ENCODE measurements around the gene GPC2. TPM values are rescaled to one million over a fixed set of nuclear protein-coding genes. Genes with fewer than 3 reads are reported as not detected.

Gene GPC2
- total RNA-seq, 1 donor from 2014 or later, result 65.2 TPM

DNA sequence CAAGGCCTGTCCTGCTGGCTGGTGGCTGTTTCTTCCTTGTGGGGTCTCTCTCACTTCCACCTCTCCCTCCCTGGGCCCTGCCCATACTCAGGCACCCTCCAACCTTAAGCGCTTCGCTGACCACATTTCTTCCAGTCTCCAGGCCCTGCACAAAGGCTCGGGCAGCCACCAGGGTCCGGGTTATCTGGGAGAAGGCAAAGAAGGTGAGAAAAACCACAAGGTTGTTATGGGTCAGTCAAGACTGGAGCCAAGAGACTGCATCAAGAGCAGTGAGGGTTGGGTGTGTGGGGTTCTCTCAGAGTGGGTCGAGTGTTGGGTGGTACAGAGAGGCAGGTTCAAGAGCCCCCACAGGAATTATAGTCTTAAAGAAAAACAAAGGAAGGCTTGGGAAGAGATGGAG, 2.6 kb downstream of the GPC2 start:
- Mint-ChIP-seq H3K36me3 (ENCODE audit: insufficient read depth) (peaks cover 14% of the 10 kb centered on the region), H3K4me1 (ENCODE audit: low read depth) (peaks cover 16% of the 10 kb centered on the region), H3K27ac (no peak overlapping the region), H3K4me3 (ENCODE audit: low read depth) (peak overlapping the region; percentile 73), H3K27me3 (peaks cover 6% of the 10 kb centered on the region), H3K9me3 (ENCODE audit: low read depth) (no peaks in the 10 kb centered on the region)
- TF ChIP-seq, protein P1, sequence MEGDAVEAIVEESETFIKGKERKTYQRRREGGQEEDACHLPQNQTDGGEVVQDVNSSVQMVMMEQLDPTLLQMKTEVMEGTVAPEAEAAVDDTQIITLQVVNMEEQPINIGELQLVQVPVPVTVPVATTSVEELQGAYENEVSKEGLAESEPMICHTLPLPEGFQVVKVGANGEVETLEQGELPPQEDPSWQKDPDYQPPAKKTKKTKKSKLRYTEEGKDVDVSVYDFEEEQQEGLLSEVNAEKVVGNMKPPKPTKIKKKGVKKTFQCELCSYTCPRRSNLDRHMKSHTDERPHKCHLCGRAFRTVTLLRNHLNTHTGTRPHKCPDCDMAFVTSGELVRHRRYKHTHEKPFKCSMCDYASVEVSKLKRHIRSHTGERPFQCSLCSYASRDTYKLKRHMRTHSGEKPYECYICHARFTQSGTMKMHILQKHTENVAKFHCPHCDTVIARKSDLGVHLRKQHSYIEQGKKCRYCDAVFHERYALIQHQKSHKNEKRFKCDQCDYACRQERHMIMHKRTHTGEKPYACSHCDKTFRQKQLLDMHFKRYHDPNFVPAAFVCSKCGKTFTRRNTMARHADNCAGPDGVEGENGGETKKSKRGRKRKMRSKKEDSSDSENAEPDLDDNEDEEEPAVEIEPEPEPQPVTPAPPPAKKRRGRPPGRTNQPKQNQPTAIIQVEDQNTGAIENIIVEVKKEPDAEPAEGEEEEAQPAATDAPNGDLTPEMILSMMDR (IDR thresholded peaks at IDR 0.05; ENCODE audit: unreplicated experiment), result no peak
- no peak for DNase-seq (ENCODE audit: low spot score, unreplicated experiment)

DNA sequence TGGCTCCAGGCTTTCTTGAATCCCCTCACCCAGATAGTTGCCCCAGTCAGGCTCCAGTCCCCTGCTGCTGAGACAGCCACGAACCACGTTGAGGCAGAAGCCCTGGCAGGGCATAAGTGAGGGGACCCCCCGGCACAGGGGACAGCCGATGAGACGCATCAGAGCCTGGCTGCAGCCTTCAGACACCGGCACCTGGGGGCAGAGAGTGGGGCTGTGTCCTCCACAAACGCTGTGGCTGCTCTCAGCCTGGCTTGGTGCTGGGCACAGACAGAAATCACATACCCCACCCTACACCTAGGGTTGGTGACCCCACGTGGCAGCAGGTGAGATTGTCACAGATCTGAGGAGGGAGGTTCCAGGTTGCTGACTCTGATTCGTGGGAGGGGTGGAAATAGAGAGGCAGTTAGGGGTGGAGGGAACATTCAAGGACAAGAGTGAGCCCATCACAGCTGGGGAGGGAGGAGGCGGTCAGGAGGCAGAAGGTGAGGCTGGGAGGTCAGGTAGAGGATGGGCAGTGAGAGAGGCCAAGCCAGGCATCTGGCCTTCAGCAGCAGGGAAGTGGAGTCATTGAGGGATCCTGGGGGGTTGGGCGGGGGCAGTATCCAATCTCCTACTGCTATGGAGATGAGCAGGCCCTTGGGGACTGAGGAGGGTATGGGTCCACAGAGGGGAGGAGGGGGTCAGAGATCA, 3.2 kb downstream of the GPC2 start:
- no peak for DNase-seq (ENCODE audit: low spot score, unreplicated experiment)
- H3K4me1 Mint-ChIP-seq (ENCODE audit: low read depth), result peaks cover 16% of the 10 kb centered on the region
- peaks cover 9% of the 10 kb centered on the region for H3K27me3 Mint-ChIP-seq
- H3K9me3 Mint-ChIP-seq (ENCODE audit: low read depth), result no peaks in the 10 kb centered on the region
- H3K27ac Mint-ChIP-seq, result no peak overlapping the region
- H3K36me3 Mint-ChIP-seq (ENCODE audit: insufficient read depth), result peaks cover 14% of the 10 kb centered on the region
- TF ChIP-seq, protein P1 (IDR thresholded peaks at IDR 0.05; ENCODE audit: unreplicated experiment), result no peak
- no peak overlapping the region for H3K4me3 Mint-ChIP-seq (ENCODE audit: low read depth)

DNA sequence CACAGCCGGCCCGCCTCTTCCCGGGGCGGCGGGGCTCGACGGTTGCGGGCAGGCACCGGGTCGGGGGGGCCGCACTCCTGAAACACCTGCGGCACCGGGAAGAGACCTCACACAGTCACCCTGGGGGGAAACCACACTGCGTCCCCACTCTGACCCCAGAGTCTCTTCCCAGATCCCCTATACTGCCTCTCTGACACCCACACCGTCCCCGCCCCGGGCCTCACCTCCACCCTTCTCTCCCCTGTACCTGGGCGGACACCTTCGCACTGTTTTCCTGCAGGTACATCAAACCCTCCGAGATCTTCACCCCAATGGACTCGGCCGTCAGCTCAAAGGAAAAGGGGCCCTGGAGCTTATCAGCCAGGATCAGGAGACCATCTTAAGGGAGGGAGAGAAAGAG, 5.3 kb downstream of the GPC2 start:
- Mint-ChIP-seq H3K4me1 (ENCODE audit: low read depth) (peaks cover 36% of the 10 kb centered on the region), H3K27ac (no peak overlapping the region), H3K9me3 (ENCODE audit: low read depth) (no peaks in the 10 kb centered on the region), H3K27me3 (peaks cover 29% of the 10 kb centered on the region), H3K4me3 (ENCODE audit: low read depth) (peak overlapping the region; percentile 27), H3K36me3 (ENCODE audit: insufficient read depth) (peaks cover 14% of the 10 kb centered on the region)
- TF ChIP-seq, protein P1 (IDR thresholded peaks at IDR 0.05; ENCODE audit: unreplicated experiment), result no peak
- DNase-seq (ENCODE audit: low spot score, unreplicated experiment), result no peak

DNA sequence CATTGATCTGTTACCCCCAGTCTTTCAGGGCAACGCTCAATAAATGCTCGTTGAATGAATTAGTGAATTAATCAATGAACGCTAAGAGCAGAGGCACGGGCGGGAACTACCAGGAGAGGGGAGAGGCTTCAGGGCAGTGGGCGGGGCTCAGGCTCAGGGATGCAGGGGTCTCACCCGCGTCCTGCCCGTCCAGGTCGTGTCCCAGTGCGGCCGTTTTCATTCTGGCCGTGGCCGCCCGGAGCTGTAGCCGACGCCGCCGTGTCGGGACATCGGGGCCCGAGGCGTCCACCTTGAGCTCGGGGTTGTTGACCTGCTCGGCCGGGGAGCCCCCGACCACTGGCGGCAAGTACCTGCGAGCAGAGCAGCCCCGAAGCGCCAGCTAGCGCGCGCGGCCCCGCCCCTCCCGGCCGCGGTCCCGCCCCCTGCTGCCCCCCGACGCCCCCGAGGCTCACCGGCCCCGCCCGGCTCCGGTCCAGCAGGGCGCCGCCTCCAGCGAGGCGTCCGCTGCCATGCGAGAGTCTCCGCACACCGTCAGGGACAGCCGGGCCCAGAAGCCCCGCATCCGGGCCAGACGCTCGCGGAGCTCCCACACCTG, 6.0 kb downstream of the GPC2 start:
- peaks cover 36% of the 10 kb centered on the region for H3K4me1 Mint-ChIP-seq (ENCODE audit: low read depth)
- H3K9me3 Mint-ChIP-seq (ENCODE audit: low read depth), result no peaks in the 10 kb centered on the region
- H3K4me3 Mint-ChIP-seq (ENCODE audit: low read depth), result peak overlapping the region; percentile 58
- H3K27me3 Mint-ChIP-seq, result peaks cover 36% of the 10 kb centered on the region
- H3K27ac Mint-ChIP-seq, result peak overlapping the region; percentile 59
- peaks cover 14% of the 10 kb centered on the region for H3K36me3 Mint-ChIP-seq (ENCODE audit: insufficient read depth)
- TF ChIP-seq, protein P1 (IDR thresholded peaks at IDR 0.05; ENCODE audit: unreplicated experiment), result no peak
- peak; percentile 30 for DNase-seq (ENCODE audit: low spot score, unreplicated experiment)

DNA sequence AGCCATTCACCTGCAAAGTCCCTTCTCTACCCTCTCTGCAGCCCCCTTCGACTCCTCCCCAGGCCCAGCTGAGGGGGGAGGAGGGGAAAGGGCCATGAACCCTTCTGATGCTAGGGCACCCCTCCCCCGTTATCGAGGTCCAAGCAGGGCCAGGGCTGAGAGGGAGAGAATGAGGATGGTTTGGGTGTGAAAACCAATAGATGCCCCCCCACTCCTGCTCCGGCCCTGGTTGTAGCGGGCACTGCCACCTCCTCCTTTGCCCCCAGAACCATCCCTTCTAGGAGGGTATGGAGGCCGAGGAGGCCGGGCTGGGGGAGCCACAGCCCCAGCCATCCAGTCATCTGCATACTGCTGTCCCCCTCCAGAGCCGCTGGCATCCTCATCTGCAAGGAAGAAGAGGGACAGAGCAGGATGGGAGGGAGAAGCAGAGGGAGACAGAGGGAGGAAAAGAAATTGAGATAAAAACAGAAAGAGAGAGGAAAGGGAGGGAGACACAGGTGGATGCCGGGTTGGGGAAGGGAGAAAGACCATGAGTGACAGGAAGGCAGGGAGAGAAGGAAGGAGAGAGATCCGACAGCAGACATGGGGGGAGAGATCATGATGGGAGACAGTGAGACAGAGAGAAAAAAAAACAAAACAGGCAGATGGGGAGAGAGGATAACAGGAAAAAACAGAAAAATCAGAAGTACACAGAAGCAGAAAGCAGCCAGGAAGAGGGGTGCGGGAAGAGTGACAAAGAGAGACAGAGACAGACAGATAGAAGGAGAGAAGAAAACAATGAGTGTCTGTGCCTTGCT, 6.9 kb downstream of the GPC2 start:
- H3K36me3 Mint-ChIP-seq (ENCODE audit: insufficient read depth), result peaks cover 11% of the 10 kb centered on the region
- no peak overlapping the region for H3K27ac Mint-ChIP-seq
- DNase-seq (ENCODE audit: low spot score, unreplicated experiment), result no peak
- peaks cover 40% of the 10 kb centered on the region for H3K27me3 Mint-ChIP-seq
- TF ChIP-seq, protein P1 (IDR thresholded peaks at IDR 0.05; ENCODE audit: unreplicated experiment), result no peak
- peaks cover 30% of the 10 kb centered on the region for H3K4me1 Mint-ChIP-seq (ENCODE audit: low read depth)
- no peaks in the 10 kb centered on the region for H3K9me3 Mint-ChIP-seq (ENCODE audit: low read depth)
- H3K4me3 Mint-ChIP-seq (ENCODE audit: low read depth), result peak overlapping the region; percentile 58
